GM23338 (cell line): ENCODE measurements around the gene MTHFSD. TPM values are rescaled to one million over a fixed set of nuclear protein-coding genes. Genes with fewer than 3 reads are reported as not detected.
A peak's percentile ranks its signal among the peaks of the same experiment; 100 is the strongest.

ENCODE experiments used
- ATAC-seq: fragments of 200-7000 bp; cut with Tn5 transposase; 3 replicates; pipeline ENCODE4 v1.9.1; 2020
- DNase-seq: peaks from one replicate; pipeline ENCODE4 v3.0.0-alpha.2; 2015; ENCODE audit warnings: low spot score
- H2AFZ ChIP-seq: fragments of 200-600 bp; sonication (generic); 2 replicates; pipeline ENCODE4 v1.8.0; 2016; ENCODE audit warnings: antibody characterized with exemption, mild to moderate bottlenecking, moderate library complexity
- H3F3A ChIP-seq: fragments of 200-600 bp; sonication (generic); replicated peaks from 2 replicates; pipeline ENCODE4 v1.8.0; 2017; ENCODE audit warnings: antibody characterized with exemption, mixed run types, low read depth
- H3K27ac ChIP-seq: fragments of 200-600 bp; sonication (generic); 2 replicates; pipeline ENCODE4 v1.6.1; 2016; ENCODE audit warnings: low read depth
- H3K27me3 ChIP-seq: fragments of 200-600 bp; sonication (generic); 2 replicates; pipeline ENCODE4 v1.8.0; 2016; ENCODE audit warnings: mild to moderate bottlenecking, mixed run types, moderate library complexity; ENCODE audit not compliant: insufficient read depth
- H3K36me3 ChIP-seq: fragments of 200-600 bp; sonication (generic); 2 replicates; pipeline ENCODE4 v1.8.0; 2016; ENCODE audit warnings: mild to moderate bottlenecking; ENCODE audit not compliant: insufficient read depth
- H3K4me1 ChIP-seq: fragments of 200-600 bp; sonication (generic); 2 replicates; pipeline ENCODE4 v1.8.0; 2016; ENCODE audit warnings: mild to moderate bottlenecking, moderate library complexity; ENCODE audit not compliant: insufficient read depth
- H3K4me2 ChIP-seq: fragments of 200-600 bp; sonication (generic); 2 replicates; pipeline ENCODE4 v1.7.1; 2017; ENCODE audit warnings: mixed run types
- H3K4me3 ChIP-seq: fragments of 200-600 bp; sonication (generic); 2 replicates; pipeline ENCODE4 v1.6.1; 2016; ENCODE audit warnings: mixed run types
- H3K79me2 ChIP-seq: fragments of 200-600 bp; sonication (generic); replicated peaks from 2 replicates; pipeline ENCODE4 v1.8.0; 2017; ENCODE audit warnings: mild to moderate bottlenecking; ENCODE audit not compliant: insufficient read depth
- H3K9me2 ChIP-seq: fragments of 200-600 bp; sonication (generic); 2 replicates; pipeline ENCODE4 v1.8.0; 2017; ENCODE audit not compliant: insufficient read depth
- H4K20me1 ChIP-seq: fragments of 200-600 bp; sonication (generic); replicated peaks from 2 replicates; pipeline ENCODE4 v1.8.0; 2017; ENCODE audit warnings: mild to moderate bottlenecking; ENCODE audit not compliant: insufficient read depth
- H3K27ac Mint-ChIP-seq: 2 replicates; pipeline ENCODE4 v1.8.0; 2020; ENCODE audit warnings: inconsistent platforms, mild to moderate bottlenecking, moderate library complexity, mixed read lengths
- H3K27me3 Mint-ChIP-seq: 3 replicates; pipeline ENCODE4 v1.8.0; 2022; ENCODE audit warnings: low read depth, mild to moderate bottlenecking, moderate library complexity, mixed read lengths, inconsistent platforms; ENCODE audit not compliant: insufficient read depth, poor library complexity
- H3K36me3 Mint-ChIP-seq: 3 replicates; pipeline ENCODE4 v1.8.0; 2021; ENCODE audit warnings: low read depth, mild to moderate bottlenecking, inconsistent platforms, moderate library complexity, mixed read lengths
- H3K4me1 Mint-ChIP-seq: 3 replicates; pipeline ENCODE4 v1.8.0; 2020; ENCODE audit warnings: mild to moderate bottlenecking, inconsistent platforms, mixed read lengths
- H3K4me3 Mint-ChIP-seq: 3 replicates; pipeline ENCODE4 v1.8.0; 2021; ENCODE audit warnings: moderate library complexity, mild to moderate bottlenecking, inconsistent platforms, mixed read lengths
- H3K9me3 Mint-ChIP-seq: 3 replicates; pipeline ENCODE4 v1.8.0; 2020; ENCODE audit warnings: moderate library complexity, mild to moderate bottlenecking, inconsistent platforms, mixed read lengths
- CTCF ChIP-seq, 2 experiments: fragments of 200-600 bp in 1 of 2; sonication (generic) in 1 of 2; conservative IDR thresholded peaks; 2 replicates each; pipeline versions ENCODE4 v1.5.1 to v1.6.1; 2016 to 2017; ENCODE audit warnings: antibody characterized with exemption in 2 of 2, low read depth in 2 of 2, mild to moderate bottlenecking in 2 of 2, moderate library complexity in 1 of 2
- EZH2 ChIP-seq: fragments of 200-600 bp; sonication (generic); IDR thresholded peaks from one replicate; pipeline ENCODE4 v1.8.0; 2017; ENCODE audit warnings: antibody characterized with exemption, mild to moderate bottlenecking, low read depth; ENCODE audit not compliant: unreplicated experiment
- REST ChIP-seq: IDR thresholded peaks from one replicate; pipeline ENCODE4 v1.6.1; 2018; ENCODE audit warnings: antibody characterized with exemption; ENCODE audit not compliant: unreplicated experiment
- STAT1 ChIP-seq: IDR thresholded peaks from one replicate; pipeline ENCODE4 v1.6.1; 2016; ENCODE audit warnings: antibody characterized with exemption; ENCODE audit not compliant: unreplicated experiment
- ZNF114 ChIP-seq: fragments of 250-450 bp; sonication (Bioruptor Pico); IDR thresholded peaks from 2 replicates; pipeline ENCODE4 v1.5.0; 2020; ENCODE audit warnings: mild to moderate bottlenecking, moderate library complexity
- ZNF331 ChIP-seq: fragments of 250-450 bp; sonication (Bioruptor Pico); IDR thresholded peaks from 2 replicates; pipeline ENCODE4 v1.5.0; 2020; ENCODE audit warnings: low read depth, mild to moderate bottlenecking, moderate library complexity
- polyA plus RNA-seq: library from polyadenylated mRNA; unstranded; fragments of >200 nt; fragmentation: Nextera tagmentation; extraction: Ambion mirVana; gene quantifications from 2 replicates; pipeline ENCODE4 v1.2.1, GENCODE V29; 2016
- total RNA-seq: library from RNA; depleted of rRNA; stranded (reverse); fragments of >200 nt; shearing (Covaris generic); gene quantifications from 2 replicates; pipeline ENCODE4 v1.2.3, GENCODE V29; 2014

Gene MTHFSD
- total and polyA plus RNA-seq, 2 experiments from 2014 or later: 7.2 to 8.1 TPM

- Mint-ChIP-seq H3K4me3 (no peak overlapping the region), H3K27me3 (peaks cover 99% of the 10 kb centered on the region), H3K4me1 (peaks cover 39% of the 10 kb centered on the region), H3K36me3 (no peaks in the 10 kb centered on the region), H3K9me3 (peaks cover 8% of the 10 kb centered on the region; the same call in 2 of the 3 replicates), H3K27ac (no peak overlapping the region)
- ATAC-seq (no peak), DNase-seq (no peak)
- Histone ChIP-seq H3K4me2 (no peak overlapping the region), H4K20me1 (peaks cover 42% of the 10 kb centered on the region), H3K27ac (no peak overlapping the region), H3K36me3 (no peaks in the 10 kb centered on the region), H3K27me3 (peaks cover 100% of the 10 kb centered on the region), H3K4me3 (no peak overlapping the region), H3K4me1 (peaks cover 50% of the 10 kb centered on the region), H2AFZ (no peak overlapping the region), H3K9me2 (no peaks in the 10 kb centered on the region), H3K79me2 (no peaks in the 10 kb centered on the region), H3F3A (peaks cover 29% of the 10 kb centered on the region; the same call in 1 of the 2 replicates)
- no peak for TF ChIP-seq ZNF331
- no peak for TF ChIP-seq STAT1
- TF ChIP-seq CTCF (conservative IDR thresholded peaks at IDR 0.05; ENCODE audit: low read depth in 2 of 2): no peak
- no peak for TF ChIP-seq REST
- peak; percentile 73 for TF ChIP-seq EZH2
Observed at GRCh38 chr16:86501989-86502855, 52.8 kb downstream of the MTHFSD start.

GRCh38 chr16:86500708-86501510 is 54.1 kb downstream of the MTHFSD start:
- H3K27me3 Mint-ChIP-seq: peaks cover 98% of the 10 kb centered on the region
- Histone ChIP-seq H3K27ac (no peak overlapping the region), H4K20me1 (peaks cover 29% of the 10 kb centered on the region), H3K4me3 (peak overlapping the region; percentile 41; the same call in 1 of the 2 replicates), H3K4me1 (peaks cover 41% of the 10 kb centered on the region), H3K79me2 (no peaks in the 10 kb centered on the region), H3K27me3 (peaks cover 100% of the 10 kb centered on the region), H3K4me2 (peak overlapping the region; percentile 72; the same call in 1 of the 2 replicates), H3K9me2 (no peaks in the 10 kb centered on the region), H3K36me3 (no peaks in the 10 kb centered on the region), H3F3A (peaks cover 25% of the 10 kb centered on the region; the same call in 1 of the 2 replicates), H2AFZ (no peak overlapping the region)
- TF ChIP-seq EZH2: peak; percentile 59
- no peak for TF ChIP-seq ZNF114 (CRISPR knock-in tag)
- DNase-seq (no peak), ATAC-seq (no peak)
- no peak overlapping the region for H3K4me3 Mint-ChIP-seq
- peaks cover 37% of the 10 kb centered on the region for H3K4me1 Mint-ChIP-seq
- H3K9me3 Mint-ChIP-seq: peaks cover 6% of the 10 kb centered on the region; the same call in 2 of the 3 replicates
- no peaks in the 10 kb centered on the region for H3K36me3 Mint-ChIP-seq
- no peak overlapping the region for H3K27ac Mint-ChIP-seq
